A549 (cell line): Measurements from ENCODE around the gene EVX1. TPM values are rescaled to one million over a fixed set of nuclear protein-coding genes. Genes with fewer than 3 reads are reported as not detected.

Source experiments
- ATAC-seq, 2 experiments: fragments of 200-7000 bp in 1 of 2; fragments of >200 bp in 1 of 2; cut with Nextera tagmentation in 1 of 2; cut with Tn5 transposase in 1 of 2; 3 replicates each; pipeline versions ENCODE4 v1.8.0 to v1.9.1; 2018 to 2020; ENCODE audit warnings: mild to moderate bottlenecking in 1 of 2, moderate library complexity in 1 of 2
- CTCF ChIA-PET: fragments of 300-600 bp; sonication (Branson Sonifier 250); formaldehyde crosslinking; extraction: SDS; loops from one replicate; lab custom pipeline; 2021; ENCODE audit warnings: antibody characterized with exemption, inconsistent platforms; lab: Yijun Ruan, JAX
- POLR2A ChIA-PET: fragments of 350-600 bp; formaldehyde crosslinking; extraction: SDS; loops from one replicate; lab custom pipeline; 2021; ENCODE audit warnings: antibody characterized with exemption, inconsistent platforms; lab: Yijun Ruan, JAX
- DNase-seq, 2 experiments: peaks; one replicate each; pipeline versions ENCODE4 v3.0.0 to v3.0.0-alpha.2; 2011 to 2016; ENCODE audit warnings: low read depth in 1 of 2, low spot score in 1 of 2
- FAIRE-seq: peaks from 2 replicates; lab custom pipeline; 2011; peaks lifted over from hg19 to GRCh38; lab: Jason Lieb, UNC
- H3K27ac ChIP-seq, 2 experiments: fragments of >200 bp; sonication (Bioruptor Twin); formaldehyde crosslinking; 3 replicates each; pipeline ENCODE4 v1.5.1; 2016 to 2017
- H3K4me1 ChIP-seq: fragments of >200 bp; sonication (Bioruptor Twin); formaldehyde crosslinking; 3 replicates; pipeline ENCODE4 v1.6.1; 2016
- H3K4me2 ChIP-seq: fragments of >200 bp; sonication (Bioruptor Twin); formaldehyde crosslinking; 3 replicates; pipeline ENCODE4 v1.6.1; 2016
- H3K4me3 ChIP-seq: fragments of >200 bp; sonication (Bioruptor Twin); formaldehyde crosslinking; 3 replicates; pipeline ENCODE4 v1.5.1; 2016
- H3K9me3 ChIP-seq: fragments of >200 bp; sonication (Bioruptor Twin); formaldehyde crosslinking; 3 replicates; pipeline ENCODE4 v1.6.1; 2016
- ATOH8 ChIP-seq: fragments of 250-450 bp; sonication (Bioruptor Pico); IDR thresholded peaks from 2 replicates; pipeline ENCODE4 v1.5.0; 2020; ENCODE audit warnings: low read depth, mild to moderate bottlenecking, moderate library complexity
- BHLHE40 ChIP-seq: IDR thresholded peaks from 2 replicates; pipeline ENCODE4 v1.6.1; 2012; ENCODE audit warnings: low read depth, low read length, inconsistent platforms
- CBX2 ChIP-seq: fragments of 200-600 bp; sonication (generic); IDR thresholded peaks from 2 replicates; pipeline ENCODE4 v1.6.1; 2016; ENCODE audit warnings: low read depth, mild to moderate bottlenecking, borderline replicate concordance
- CHD4 ChIP-seq: fragments of 200-600 bp; sonication (generic); IDR thresholded peaks from 2 replicates; pipeline ENCODE4 v1.6.1; 2016; ENCODE audit warnings: antibody characterized with exemption, mild to moderate bottlenecking, borderline replicate concordance
- EHF ChIP-seq: fragments of 250-450 bp; sonication (Bioruptor Pico); IDR thresholded peaks from 2 replicates; pipeline ENCODE4 v1.5.0; 2020; ENCODE audit warnings: mild to moderate bottlenecking
- EHMT2 ChIP-seq: fragments of 200-600 bp; sonication (generic); IDR thresholded peaks from 2 replicates; pipeline ENCODE4 v1.6.1; 2016; ENCODE audit warnings: antibody characterized with exemption, low read depth, mild to moderate bottlenecking, moderate library complexity
- FOSL2 ChIP-seq, 2 experiments: fragments of 450-650 bp in 1 of 2; fragments of >200 bp in 1 of 2; sonication (Bioruptor Twin) in 1 of 2; formaldehyde crosslinking; IDR thresholded peaks; 2 replicates each; pipeline versions ENCODE4 v1.5.0 to v1.6.1; 2016 to 2020; ENCODE audit warnings: mild to moderate bottlenecking in 1 of 2, moderate library complexity in 1 of 2
- HES2 ChIP-seq: fragments of >200 bp; sonication (Bioruptor Twin); formaldehyde crosslinking; IDR thresholded peaks from 2 replicates; pipeline ENCODE4 v1.6.1; 2016
- HEYL ChIP-seq: fragments of 250-450 bp; sonication (Bioruptor Pico); IDR thresholded peaks from 2 replicates; pipeline ENCODE4 v1.8.0; 2021; ENCODE audit warnings: mild to moderate bottlenecking, moderate library complexity
- HOXB5 ChIP-seq: fragments of 250-450 bp; sonication (Bioruptor Pico); IDR thresholded peaks from 2 replicates; pipeline ENCODE4 v1.5.0; 2020; ENCODE audit warnings: mild to moderate bottlenecking, moderate library complexity
- JUN ChIP-seq, 2 experiments: fragments of >200 bp; sonication (Bioruptor Twin); formaldehyde crosslinking; IDR thresholded peaks; 2 replicates in 1 of 2; 3 replicates in 1 of 2; pipeline ENCODE4 v1.6.1; 2016 to 2017
- MAFK ChIP-seq: fragments of 450-650 bp; IDR thresholded peaks from 2 replicates; pipeline ENCODE4 v1.6.1; 2014; ENCODE audit not compliant: partially characterized antibody
- NFE2L2 ChIP-seq: fragments of 150-350 bp; conservative IDR thresholded peaks from 2 replicates; pipeline ENCODE4 v1.6.1; 2014; ENCODE audit warnings: low read length
- NR3C1 ChIP-seq: fragments of >200 bp; sonication (Bioruptor Twin); formaldehyde crosslinking; IDR thresholded peaks from 3 replicates; pipeline ENCODE4 v1.6.1; 2017
- PHF8 ChIP-seq: fragments of 200-600 bp; sonication (generic); IDR thresholded peaks from 2 replicates; pipeline ENCODE4 v1.6.1; 2016; ENCODE audit warnings: low read depth, mild to moderate bottlenecking, antibody characterized with exemption, moderate library complexity, borderline replicate concordance
- RAD21 ChIP-seq, 2 experiments: fragments of >200 bp in 1 of 2; sonication (Bioruptor Twin) in 1 of 2; formaldehyde crosslinking in 1 of 2; IDR thresholded peaks in 1 of 2; conservative IDR thresholded peaks in 1 of 2; 2 replicates in 1 of 2; 3 replicates in 1 of 2; pipeline ENCODE4 v1.6.1; 2012 to 2018; ENCODE audit warnings: inconsistent platforms in 1 of 2
- RFX5 ChIP-seq: fragments of 450-650 bp; IDR thresholded peaks from 2 replicates; pipeline ENCODE4 v1.7.1; 2014; ENCODE audit warnings: antibody characterized with exemption, mild to moderate bottlenecking, moderate library complexity
- RNF2 ChIP-seq: fragments of 200-600 bp; sonication (generic); IDR thresholded peaks from 2 replicates; pipeline ENCODE4 v1.6.1; 2016; ENCODE audit warnings: low read depth, mild to moderate bottlenecking, antibody characterized with exemption, moderate library complexity, borderline replicate concordance
- SREBF2 ChIP-seq: fragments of 450-650 bp; IDR thresholded peaks from 2 replicates; pipeline ENCODE4 v1.6.1; 2014; ENCODE audit warnings: mild to moderate bottlenecking, moderate library complexity
- TP53 ChIP-seq: fragments of 250-450 bp; sonication (Bioruptor Pico); IDR thresholded peaks from 2 replicates; pipeline ENCODE4 v1.5.0; 2021; ENCODE audit warnings: mild to moderate bottlenecking, moderate library complexity
- ZNF302 ChIP-seq: fragments of 250-450 bp; sonication (Bioruptor Pico); IDR thresholded peaks from 2 replicates; pipeline ENCODE4 v1.9.0; 2021; ENCODE audit warnings: inconsistent platforms, mild to moderate bottlenecking, moderate library complexity
- ZSCAN20 ChIP-seq: fragments of 250-450 bp; sonication (Bioruptor Pico); IDR thresholded peaks from 2 replicates; pipeline ENCODE4 v1.8.0; 2022; ENCODE audit warnings: mild to moderate bottlenecking, moderate library complexity
- WGBS: methylation state at CpG from one replicate; pipeline ENCODE4 v1.1.6; 2017; ENCODE audit errors: missing lambda C conversion rate; 5-methylcytosine and 5-hydroxymethylcytosine counted together
- polyA plus RNA-seq, 4 experiments: library from polyadenylated mRNA; depleted of rRNA in 3 of 4; stranded (reverse); fragments of >200 nt; fragmentation: RNase III in 1 of 4; extraction: RNeasy Plus Mini Kit Qiagen cat#74134 plus additional on column Dnase treatment in 1 of 4; gene quantifications; 2 replicates in 3 of 4; 3 replicates in 1 of 4; pipeline ENCODE4 v1.2.3, GENCODE V29; 2011 to 2017
- TF ChIP-seq, protein P1 (sequence below): fragments of >200 bp; sonication (Bioruptor Twin); formaldehyde crosslinking; IDR thresholded peaks from 3 replicates; pipeline ENCODE4 v1.5.1; 2016
- TF ChIP-seq, protein P2 (sequence below): fragments of 200-600 bp; sonication (generic); IDR thresholded peaks from 2 replicates; pipeline ENCODE4 v1.6.1; 2016; ENCODE audit warnings: antibody characterized with exemption, mild to moderate bottlenecking, moderate library complexity

Gene EVX1
- polyA plus RNA-seq, 2 of the 4 experiments (the other 2 are of a cell fraction), result 0.05 to 0.08 TPM

DNA sequence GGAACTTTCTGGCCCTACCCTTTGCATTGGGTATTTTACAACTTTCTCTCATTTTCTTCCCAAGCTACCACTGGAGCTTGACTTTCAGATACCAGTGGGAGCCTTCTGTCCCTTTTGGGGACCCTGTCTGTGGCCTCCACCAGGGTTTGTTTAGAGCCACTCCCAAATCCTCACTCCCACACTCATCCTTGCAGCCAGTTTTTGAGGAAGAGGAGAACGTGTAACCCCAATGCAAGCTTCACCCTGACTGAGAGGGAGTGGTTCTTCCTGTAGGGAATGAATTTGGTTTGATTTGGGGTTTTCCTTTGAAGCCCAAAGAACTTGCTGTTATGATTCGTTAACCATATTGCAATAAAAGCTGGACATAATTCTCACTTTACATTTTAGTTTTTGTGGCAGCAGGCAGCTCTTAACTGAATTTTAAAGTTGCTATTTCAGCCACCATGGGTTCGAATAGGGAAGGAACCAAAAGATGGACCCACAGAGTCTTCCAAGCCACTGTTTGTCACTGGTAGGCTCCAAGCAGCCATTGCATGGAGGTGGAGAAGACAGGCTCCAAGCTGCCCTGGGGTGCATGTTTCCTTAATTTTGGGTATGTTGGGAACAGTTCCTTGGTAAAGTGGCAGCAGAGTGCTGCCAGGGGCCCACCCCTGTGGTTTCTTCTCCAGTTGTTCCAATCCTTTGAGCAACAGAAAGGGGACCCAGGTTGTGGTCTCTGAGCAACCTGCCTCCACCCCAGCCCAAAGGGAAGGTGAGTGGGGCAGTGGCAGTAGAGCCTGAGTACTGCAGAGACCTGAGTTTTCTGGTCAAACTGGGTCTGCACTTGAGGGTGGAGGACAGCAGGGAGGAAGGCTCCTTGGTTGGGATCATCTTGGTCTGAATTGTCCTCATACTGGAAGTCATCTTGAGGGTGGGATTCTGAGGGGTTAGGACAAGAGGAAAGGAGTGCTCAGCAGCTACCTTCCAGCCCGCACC lies 5.1 kb downstream of the EVX1 start:
- ChIA-PET POLR2A (no interaction called here), CTCF (interaction anchor here (0.6 to 4.7 kb wide), 4 partner anchors 9 to 329 kb away, joined by 3 to 18 read pairs (median 5); no protein-coding TSS in a partner anchor)
- Histone ChIP-seq H3K9me3 (no peaks in the 10 kb centered on the region), H3K4me2 (no peak overlapping the region), H3K27ac (no peak overlapping the region), H3K4me1 (no peaks in the 10 kb centered on the region), H3K4me3 (no peak overlapping the region)
- no peak for FAIRE-seq
- 46% methylated on average over 4 of the region's 4 CpGs for WGBS
- no peak for DNase-seq
- no peak for ATAC-seq
- no peak for TF ChIP-seq SREBF2
- no peak for TF ChIP-seq NFE2L2
- TF ChIP-seq ZSCAN20, result no peak
- no peak for TF ChIP-seq ZNF302 (CRISPR knock-in tag)
- no peak for TF ChIP-seq MAFK
- no peak for TF ChIP-seq TP53 (CRISPR knock-in tag)
- no peak for TF ChIP-seq NR3C1
- no peak for TF ChIP-seq BHLHE40

DNA sequence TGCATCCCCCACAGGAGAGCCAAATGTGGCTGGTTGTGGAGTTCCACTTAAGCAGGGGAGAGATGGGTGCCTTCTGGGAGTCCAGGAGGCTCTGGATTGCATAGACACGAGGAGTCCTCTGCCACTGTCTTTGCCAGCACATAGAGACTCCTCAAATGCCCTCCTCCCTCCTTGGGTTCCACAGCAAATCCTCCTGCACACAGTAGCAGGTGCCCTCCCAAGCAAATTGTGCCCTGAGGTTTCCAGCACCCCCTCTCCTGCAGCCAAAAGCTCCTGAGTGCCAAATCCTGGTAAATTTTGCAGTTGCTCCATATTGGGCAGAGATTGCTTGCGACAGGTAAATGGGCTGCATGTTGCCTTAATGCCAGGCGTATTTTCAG lies 5.8 kb downstream of the EVX1 start:
- ChIA-PET POLR2A (no interaction called here), CTCF (interaction anchor here (1.4 to 4.7 kb wide), 2 partner anchors 13 to 328 kb away, joined by 3 to 18 read pairs; no protein-coding TSS in a partner anchor)
- no peak for DNase-seq
- 55% methylated on average over 3 of the region's 3 CpGs for WGBS
- no peak for FAIRE-seq
- no peak overlapping the region for H3K4me3 ChIP-seq
- H3K4me2 ChIP-seq, result no peak overlapping the region
- TF ChIP-seq HES2 (no peak), EHMT2 (no peak), FOSL2 (IDR thresholded peaks at IDR 0.05) (no peak), FOSL2 (CRISPR knock-in tag; IDR thresholded peaks at IDR 0.05) (no peak), RAD21 (conservative IDR thresholded peaks at IDR 0.05 in 1 of 2, IDR thresholded peaks at IDR 0.05 in 1 of 2) (no peak), TP53 (CRISPR knock-in tag) (no peak)
- H3K4me1 ChIP-seq, result no peaks in the 10 kb centered on the region
- H3K9me3 ChIP-seq, result no peaks in the 10 kb centered on the region
- no peak for ATAC-seq
- no peak overlapping the region for H3K27ac ChIP-seq

DNA sequence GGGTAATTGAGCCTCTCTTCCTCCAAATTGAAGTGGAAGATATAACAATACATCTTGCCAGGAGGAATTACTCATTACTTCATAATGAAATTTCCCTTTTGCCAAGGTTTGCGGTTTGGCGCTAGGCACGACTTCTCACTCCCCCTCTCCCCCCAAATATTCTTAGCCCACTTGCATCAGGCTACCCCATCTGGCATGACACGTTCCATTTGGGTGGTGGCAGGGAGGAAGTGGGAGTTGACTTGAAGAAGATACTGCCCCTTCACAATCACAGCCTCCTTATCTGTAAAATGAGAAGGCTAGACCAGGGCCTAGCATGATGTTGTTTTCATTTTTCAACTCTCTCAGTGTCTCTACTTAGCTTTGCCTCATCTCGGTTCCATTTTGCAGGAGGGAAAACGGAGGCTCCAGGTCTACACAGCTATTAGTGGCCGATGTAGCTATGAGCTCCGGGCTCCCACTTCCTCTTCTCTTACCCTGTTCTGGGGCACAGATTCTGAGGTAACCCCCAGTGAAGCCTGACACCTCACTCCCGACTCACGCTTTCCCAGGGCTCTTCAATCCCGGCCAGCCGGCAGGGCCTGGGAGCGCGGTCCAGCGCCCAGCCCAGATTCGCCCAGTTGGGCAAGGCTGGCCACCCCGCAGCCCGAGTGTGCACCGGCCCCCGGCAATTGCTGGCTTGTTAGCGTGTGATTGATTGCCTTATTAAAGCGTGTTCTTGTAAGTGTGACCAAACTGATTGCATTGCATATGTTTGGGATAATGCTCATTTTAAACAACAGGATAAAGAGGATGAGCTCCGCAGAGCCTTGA lies 6.5 kb downstream of the EVX1 start:
- Histone ChIP-seq H3K4me1 (no peaks in the 10 kb centered on the region), H3K9me3 (no peaks in the 10 kb centered on the region), H3K27ac (no peak overlapping the region), H3K4me3 (no peak overlapping the region), H3K4me2 (no peak overlapping the region)
- CTCF ChIA-PET, result interaction anchor here (0.7 to 4.7 kb wide), 4 partner anchors 11 to 442 kb away, joined by 3 to 18 read pairs (median 3); no protein-coding TSS in a partner anchor
- DNase-seq, result no peak
- ATAC-seq, result no peak
- POLR2A ChIA-PET, result no interaction called here
- 89% methylated on average over 23 of the region's 23 CpGs for WGBS
- FAIRE-seq, result no peak
- TF ChIP-seq PHF8 (no peak), RNF2 (no peak), RFX5 (no peak), CHD4 (no peak), BHLHE40 (no peak), HOXB5 (CRISPR knock-in tag) (no peak), ATOH8 (CRISPR knock-in tag) (no peak), EHF (CRISPR knock-in tag) (no peak), JUN (IDR thresholded peaks at IDR 0.05) (no peak), HEYL (CRISPR knock-in tag) (no peak), FOSL2 (IDR thresholded peaks at IDR 0.05) (no peak), FOSL2 (CRISPR knock-in tag; IDR thresholded peaks at IDR 0.05) (no peak), CBX2 (no peak)
- TF ChIP-seq, protein P1, sequence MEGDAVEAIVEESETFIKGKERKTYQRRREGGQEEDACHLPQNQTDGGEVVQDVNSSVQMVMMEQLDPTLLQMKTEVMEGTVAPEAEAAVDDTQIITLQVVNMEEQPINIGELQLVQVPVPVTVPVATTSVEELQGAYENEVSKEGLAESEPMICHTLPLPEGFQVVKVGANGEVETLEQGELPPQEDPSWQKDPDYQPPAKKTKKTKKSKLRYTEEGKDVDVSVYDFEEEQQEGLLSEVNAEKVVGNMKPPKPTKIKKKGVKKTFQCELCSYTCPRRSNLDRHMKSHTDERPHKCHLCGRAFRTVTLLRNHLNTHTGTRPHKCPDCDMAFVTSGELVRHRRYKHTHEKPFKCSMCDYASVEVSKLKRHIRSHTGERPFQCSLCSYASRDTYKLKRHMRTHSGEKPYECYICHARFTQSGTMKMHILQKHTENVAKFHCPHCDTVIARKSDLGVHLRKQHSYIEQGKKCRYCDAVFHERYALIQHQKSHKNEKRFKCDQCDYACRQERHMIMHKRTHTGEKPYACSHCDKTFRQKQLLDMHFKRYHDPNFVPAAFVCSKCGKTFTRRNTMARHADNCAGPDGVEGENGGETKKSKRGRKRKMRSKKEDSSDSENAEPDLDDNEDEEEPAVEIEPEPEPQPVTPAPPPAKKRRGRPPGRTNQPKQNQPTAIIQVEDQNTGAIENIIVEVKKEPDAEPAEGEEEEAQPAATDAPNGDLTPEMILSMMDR, result no peak
- TF ChIP-seq, protein P2, sequence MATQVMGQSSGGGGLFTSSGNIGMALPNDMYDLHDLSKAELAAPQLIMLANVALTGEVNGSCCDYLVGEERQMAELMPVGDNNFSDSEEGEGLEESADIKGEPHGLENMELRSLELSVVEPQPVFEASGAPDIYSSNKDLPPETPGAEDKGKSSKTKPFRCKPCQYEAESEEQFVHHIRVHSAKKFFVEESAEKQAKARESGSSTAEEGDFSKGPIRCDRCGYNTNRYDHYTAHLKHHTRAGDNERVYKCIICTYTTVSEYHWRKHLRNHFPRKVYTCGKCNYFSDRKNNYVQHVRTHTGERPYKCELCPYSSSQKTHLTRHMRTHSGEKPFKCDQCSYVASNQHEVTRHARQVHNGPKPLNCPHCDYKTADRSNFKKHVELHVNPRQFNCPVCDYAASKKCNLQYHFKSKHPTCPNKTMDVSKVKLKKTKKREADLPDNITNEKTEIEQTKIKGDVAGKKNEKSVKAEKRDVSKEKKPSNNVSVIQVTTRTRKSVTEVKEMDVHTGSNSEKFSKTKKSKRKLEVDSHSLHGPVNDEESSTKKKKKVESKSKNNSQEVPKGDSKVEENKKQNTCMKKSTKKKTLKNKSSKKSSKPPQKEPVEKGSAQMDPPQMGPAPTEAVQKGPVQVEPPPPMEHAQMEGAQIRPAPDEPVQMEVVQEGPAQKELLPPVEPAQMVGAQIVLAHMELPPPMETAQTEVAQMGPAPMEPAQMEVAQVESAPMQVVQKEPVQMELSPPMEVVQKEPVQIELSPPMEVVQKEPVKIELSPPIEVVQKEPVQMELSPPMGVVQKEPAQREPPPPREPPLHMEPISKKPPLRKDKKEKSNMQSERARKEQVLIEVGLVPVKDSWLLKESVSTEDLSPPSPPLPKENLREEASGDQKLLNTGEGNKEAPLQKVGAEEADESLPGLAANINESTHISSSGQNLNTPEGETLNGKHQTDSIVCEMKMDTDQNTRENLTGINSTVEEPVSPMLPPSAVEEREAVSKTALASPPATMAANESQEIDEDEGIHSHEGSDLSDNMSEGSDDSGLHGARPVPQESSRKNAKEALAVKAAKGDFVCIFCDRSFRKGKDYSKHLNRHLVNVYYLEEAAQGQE, result no peak
